SK-N-SH (cell line): ENCODE data around the gene TFG.

ENCODE experiments used
- POLR2AphosphoS5 ChIP-seq: IDR thresholded peaks from 2 replicates; pipeline ENCODE4 v1.6.1; 2012; ENCODE audit warnings: low read depth, low read length
- TCF12 ChIP-seq: IDR thresholded peaks from 2 replicates; pipeline ENCODE4 v1.4.0; 2012
- TF ChIP-seq, protein P1 (sequence below): fragments of 200-600 bp; sonication (generic); IDR thresholded peaks from 2 replicates; pipeline ENCODE4 v1.6.1; 2017; ENCODE audit warnings: antibody characterized with exemption, mild to moderate bottlenecking, moderate library complexity

DNA sequence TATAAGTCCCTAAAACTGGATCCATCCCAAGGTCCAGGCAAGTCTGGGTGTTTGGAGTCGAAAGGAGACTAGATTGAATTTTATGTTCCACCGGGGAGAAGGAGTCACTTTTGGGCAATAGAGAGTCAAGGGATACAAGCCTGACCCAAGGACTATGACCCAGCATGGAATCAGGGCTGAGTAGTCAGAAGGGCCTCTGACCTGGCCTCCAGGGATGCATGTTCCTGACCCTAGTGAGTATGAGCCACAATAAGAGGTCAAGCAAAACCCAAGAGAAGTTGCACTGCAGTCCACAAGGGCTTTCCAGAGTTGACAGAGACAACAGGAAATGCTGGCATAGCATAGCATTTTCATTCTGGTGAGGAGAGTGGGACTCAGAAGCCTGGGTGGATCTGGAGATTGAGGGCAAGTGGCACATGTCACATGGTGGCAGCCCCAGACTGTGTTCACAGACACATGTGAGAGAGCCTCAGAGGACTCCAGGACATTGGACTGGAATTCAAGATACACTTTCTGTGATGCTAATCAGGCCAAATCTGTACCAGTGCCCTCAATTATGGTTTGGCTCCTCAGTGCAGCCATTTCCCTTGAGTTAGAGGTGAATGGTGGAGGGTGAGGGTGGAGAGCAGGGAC lies 66.9 kb downstream of the TFG start:
- TF ChIP-seq, protein P1, sequence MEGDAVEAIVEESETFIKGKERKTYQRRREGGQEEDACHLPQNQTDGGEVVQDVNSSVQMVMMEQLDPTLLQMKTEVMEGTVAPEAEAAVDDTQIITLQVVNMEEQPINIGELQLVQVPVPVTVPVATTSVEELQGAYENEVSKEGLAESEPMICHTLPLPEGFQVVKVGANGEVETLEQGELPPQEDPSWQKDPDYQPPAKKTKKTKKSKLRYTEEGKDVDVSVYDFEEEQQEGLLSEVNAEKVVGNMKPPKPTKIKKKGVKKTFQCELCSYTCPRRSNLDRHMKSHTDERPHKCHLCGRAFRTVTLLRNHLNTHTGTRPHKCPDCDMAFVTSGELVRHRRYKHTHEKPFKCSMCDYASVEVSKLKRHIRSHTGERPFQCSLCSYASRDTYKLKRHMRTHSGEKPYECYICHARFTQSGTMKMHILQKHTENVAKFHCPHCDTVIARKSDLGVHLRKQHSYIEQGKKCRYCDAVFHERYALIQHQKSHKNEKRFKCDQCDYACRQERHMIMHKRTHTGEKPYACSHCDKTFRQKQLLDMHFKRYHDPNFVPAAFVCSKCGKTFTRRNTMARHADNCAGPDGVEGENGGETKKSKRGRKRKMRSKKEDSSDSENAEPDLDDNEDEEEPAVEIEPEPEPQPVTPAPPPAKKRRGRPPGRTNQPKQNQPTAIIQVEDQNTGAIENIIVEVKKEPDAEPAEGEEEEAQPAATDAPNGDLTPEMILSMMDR = no peak
- TF ChIP-seq TCF12 (no peak), POLR2AphosphoS5 (no peak)
